Pancreas (tissue), 10 donors: ENCODE results near the gene SNRPA1. TPM values are rescaled to one million over a fixed set of nuclear protein-coding genes. Genes with fewer than 3 reads are reported as not detected.

Experiments used
- ATAC-seq, 4 donors: fragments of 200-7000 bp; cut with Tn5 transposase; one replicate each; pipeline versions ENCODE4 v1.8.0 to v1.9.1; 2020; ENCODE audit warnings: mild to moderate bottlenecking in 4 of 4, moderate library complexity in 4 of 4
- DNase-seq, 6 donors: peaks; one replicate each; pipeline ENCODE4 v3.0.0-alpha.2; 2020
- FAIRE-seq: peaks from 2 replicates; lab custom pipeline; 2012; peaks lifted over from hg19 to GRCh38; lab: Jason Lieb, UNC
- H3K27ac ChIP-seq, 4 donors: fragments of 200-600 bp; sonication (generic); 1 replicate in 3 of 4; 2 replicates in 1 of 4; pipeline versions ENCODE4 v1.5.0 to v1.8.0; 2020
- H3K27me3 ChIP-seq, 4 donors: fragments of 200-600 bp; one replicate each; pipeline ENCODE4 v1.8.0; 2021
- H3K36me3 ChIP-seq, 3 donors: fragments of 200-600 bp; sonication (generic) in 1 of 3; one replicate each; pipeline versions ENCODE4 v1.5.0 to v1.8.0; 2020 to 2021
- H3K4me1 ChIP-seq, 3 donors: fragments of 200-600 bp; one replicate each; pipeline ENCODE4 v1.8.0; 2021
- H3K4me3 ChIP-seq, 4 donors: fragments of 200-600 bp; sonication (generic) in 2 of 4; one replicate each; pipeline versions ENCODE4 v1.5.0 to v1.8.0; 2020 to 2021
- H3K9me3 ChIP-seq, 4 donors: fragments of 200-600 bp; one replicate each; pipeline ENCODE4 v1.8.0; 2021
- CTCF ChIP-seq, 4 donors: fragments of 200-600 bp; sonication (generic) in 3 of 4; IDR thresholded peaks; one replicate each; pipeline versions ENCODE4 v1.5.0 to v1.8.0; 2021; ENCODE audit warnings: antibody characterized with exemption in 4 of 4
- WGBS, 2 donors: extraction: QIAGEN DNeasy Blood & Tissue Kit; methylation state at CpG; one replicate each; pipeline ENCODE4 v1.1.7; 2013; 5-methylcytosine and 5-hydroxymethylcytosine counted together
- intact Hi-C, 3 donors: fragments of 100-400 bp; cut with DNase I; formaldehyde crosslinking; loops; one replicate each; pipeline versions ENCODE4 v1.11.1 to v1.14.2; 2022
- polyA plus RNA-seq, 2 donors: library from polyadenylated mRNA; stranded (reverse); fragments of 200-250 nt; gene quantifications; one replicate each; pipeline ENCODE4 v1.2.3, GENCODE V29; 2013
- total RNA-seq, 6 donors: library from RNA; stranded (reverse); fragmentation: NEBNext Ultra II Directional in 4 of 6; extraction: Animal tissue kit (Norgen Biotek cat#: 25700) in 4 of 6; gene quantifications; one replicate each; pipeline versions ENCODE4 v1.2.1 to v1.2.4, GENCODE V29; 2021 to 2023
- donor health status: healthy with polysubstance abuse.
- donor health status: DM: no; HTN: no; CAD: no; lungs with moderate emphysema.
- donor health status: DM: no; HTN: no; CAD: no.
- donor health status: control.
- donor health status: control.
- donor health status: Bipolar disorder and iron deficiency.
- donor health status: DM: yes; HTN: yes; CAD: no.
- donor health status: DM: no; HTN: no; CAD: no.
- donor health status: DM: no; HTN: no; CAD: no.
- donor health status: DM: yes; HTN: yes; CAD: no.

Gene SNRPA1
- total and polyA plus RNA-seq, 8 donors = 16.7 to 37.2 (median 23.9) TPM

GRCh38 chr15:101306341-101307047, 11.4 kb upstream of the SNRPA1 start:
- H3K27ac ChIP-seq = no peak overlapping the region
- FAIRE-seq (no peak), ATAC-seq (no peak), DNase-seq (no peak)
- intact Hi-C loops = loop anchor here in 2 of 3 donors (5.0 to 10.0 kb wide), 2 partner anchors 331 to 338 kb away; no protein-coding TSS in a partner anchor
- WGBS, 2 donors = 73 to 84% methylated on average over 10 of the region's 10 CpGs
- no peaks in the 10 kb centered on the region for H3K27me3 ChIP-seq
- H3K4me1 ChIP-seq = no peaks in the 10 kb centered on the region
- no peak overlapping the region for H3K4me3 ChIP-seq
- no peaks in the 10 kb centered on the region for H3K9me3 ChIP-seq
- no peaks in the 10 kb centered on the region for H3K36me3 ChIP-seq
- no peak for TF ChIP-seq CTCF (IDR thresholded peaks at IDR 0.05)

GRCh38 chr15:101305820-101306255, 10.8 kb upstream of the SNRPA1 start:
- no peaks in the 10 kb centered on the region for H3K36me3 ChIP-seq
- no peaks in the 10 kb centered on the region for H3K9me3 ChIP-seq
- H3K27me3 ChIP-seq = no peaks in the 10 kb centered on the region
- FAIRE-seq (no peak), ATAC-seq (no peak), DNase-seq (no peak)
- TF ChIP-seq CTCF (IDR thresholded peaks at IDR 0.05) = no peak
- no peak overlapping the region for H3K27ac ChIP-seq
- no peaks in the 10 kb centered on the region for H3K4me1 ChIP-seq
- intact Hi-C loops = loop anchor here in 2 of 3 donors (5.0 to 10.0 kb wide), 2 partner anchors 331 to 339 kb away; no protein-coding TSS in a partner anchor
- WGBS, 2 donors = 77 to 100% methylated on average over 4 to 8 of the region's 8 CpGs
- H3K4me3 ChIP-seq = no peak overlapping the region

GRCh38 chr15:101303408-101303807, 8.4 kb upstream of the SNRPA1 start:
- FAIRE-seq (no peak), ATAC-seq (no peak), DNase-seq (no peak)
- H3K36me3 ChIP-seq = no peaks in the 10 kb centered on the region
- H3K27ac ChIP-seq = no peak overlapping the region
- no peaks in the 10 kb centered on the region for H3K27me3 ChIP-seq
- no peaks in the 10 kb centered on the region for H3K4me1 ChIP-seq
- TF ChIP-seq CTCF (IDR thresholded peaks at IDR 0.05) = no peak
- H3K9me3 ChIP-seq = no peaks in the 10 kb centered on the region
- intact Hi-C loops = loop anchor here in 2 of 3 donors (5.0 to 10.0 kb wide), 3 partner anchors 194 to 341 kb away; no protein-coding TSS in a partner anchor
- 82 to 84% methylated on average over 4 of the region's 4 CpGs for WGBS, 2 donors
- H3K4me3 ChIP-seq = no peak overlapping the region

- no peak for TF ChIP-seq CTCF (IDR thresholded peaks at IDR 0.05)
- ATAC-seq (no peak), FAIRE-seq (no peak), DNase-seq (no peak)
- intact Hi-C loops = no loop called here
- Histone ChIP-seq H3K9me3 (no peaks in the 10 kb centered on the region), H3K4me1 (peaks cover 0 to 15% (median 7%) of the 10 kb centered on the region in 3 donors), H3K36me3 (no peaks in the 10 kb centered on the region), H3K27ac (no peak overlapping the region), H3K4me3 (peak overlapping the region in 1 of 4 donors; percentile 93), H3K27me3 (no peaks in the 10 kb centered on the region)
- 76 to 81% methylated on average over 9 of the region's 9 CpGs for WGBS, 2 donors
These were observed 1.7 kb upstream of the SNRPA1 start for GRCh38 chr15:101296418-101297405.
